Myocyte (in vitro differentiated cells): Measurements from ENCODE around the gene BTN3A1. TPM values are rescaled to one million over a fixed set of nuclear protein-coding genes. Genes with fewer than 3 reads are reported as not detected.
A peak's percentile ranks its signal among the peaks of the same experiment; 100 is the strongest.
"Not testable (repeated sequence)": the region's sequence is repeated elsewhere in the genome, so short reads cannot be mapped to it uniquely, and the experiment has no call there.

ENCODE experiments used
- DNase-seq: peaks from one replicate; pipeline ENCODE4 v3.0.0-alpha.2; 2012; ENCODE audit warnings: low read depth
- polyA plus RNA-seq: library from polyadenylated mRNA; unstranded; fragments of >200 nt; gene quantifications from one replicate; pipeline ENCODE4 v1.2.1, GENCODE V29; 2012; ENCODE audit warnings: missing spikeins
- total RNA-seq: library from RNA; depleted of rRNA; stranded (reverse); fragments of >200 nt; gene quantifications from 2 replicates; pipeline ENCODE4 v1.2.3, GENCODE V29; 2014

BTN3A1 gene
- total RNA-seq: 9.6 and 13.8 TPM in 2 replicates
- polyA plus RNA-seq: 13.9 TPM

GRCh38 chr6:26401987-26402658, at the start of gene BTN3A1:
Gene BTN3A1 (plus strand): TSS chr6:26402275. CDS start chr6:26405564, 3,289 bp downstream.
- DNase-seq: peak; percentile 84

- DNase-seq: no peak
Observed at GRCh38 chr6:26352315-26352714, 49.8 kb upstream of the BTN3A1 start.

- no peak for DNase-seq
Observed at GRCh38 chr6:26354162-26354561, 47.9 kb upstream of the BTN3A1 start.

- no peak for DNase-seq
Observed at GRCh38 chr6:26355366-26355765, 46.7 kb upstream of the BTN3A1 start.

GRCh38 chr6:26357543-26357942, 44.5 kb upstream of the BTN3A1 start:
- DNase-seq: not testable (repeated sequence)

GRCh38 chr6:26358511-26358981, 43.5 kb upstream of the BTN3A1 start:
- no peak for DNase-seq

GRCh38 chr6:26359765-26360164, 42.3 kb upstream of the BTN3A1 start:
- no peak for DNase-seq

GRCh38 chr6:26360451-26361416, 41.3 kb upstream of the BTN3A1 start:
- no peak for DNase-seq

GRCh38 chr6:26361544-26361943, 40.5 kb upstream of the BTN3A1 start:
- no peak for DNase-seq

- DNase-seq: no peak
Observed at GRCh38 chr6:26362093-26362835, 39.8 kb upstream of the BTN3A1 start.

- no peak for DNase-seq
Observed at GRCh38 chr6:26362836-26363220, 39.2 kb upstream of the BTN3A1 start.

GRCh38 chr6:26363882-26364701, 38.0 kb upstream of the BTN3A1 start:
- peak; percentile 32 for DNase-seq

GRCh38 chr6:26365633-26365995, 36.5 kb upstream of the BTN3A1 start:
- no peak for DNase-seq

- DNase-seq: peak; percentile 47
Observed at GRCh38 chr6:26366504-26366903, 35.6 kb upstream of the BTN3A1 start.

GRCh38 chr6:26367114-26367513, 35.0 kb upstream of the BTN3A1 start:
- peak; percentile 32 for DNase-seq

GRCh38 chr6:26371813-26372212, 30.3 kb upstream of the BTN3A1 start:
- DNase-seq: not testable (repeated sequence)

- no peak for DNase-seq
Observed at GRCh38 chr6:26372308-26373144, 29.5 kb upstream of the BTN3A1 start.

GRCh38 chr6:26375270-26375669, 26.8 kb upstream of the BTN3A1 start:
- no peak for DNase-seq

GRCh38 chr6:26377719-26378118, 24.4 kb upstream of the BTN3A1 start:
- DNase-seq: no peak

GRCh38 chr6:26378143-26378542, 23.9 kb upstream of the BTN3A1 start:
- not testable (repeated sequence) for DNase-seq
